Measurements from ENCODE around the gene CHD9NB.
"Not testable (repeated sequence)": the region's sequence is repeated elsewhere in the genome, so short reads cannot be mapped to it uniquely, and the experiment has no call there.

The CHD9NB gene

DNA sequence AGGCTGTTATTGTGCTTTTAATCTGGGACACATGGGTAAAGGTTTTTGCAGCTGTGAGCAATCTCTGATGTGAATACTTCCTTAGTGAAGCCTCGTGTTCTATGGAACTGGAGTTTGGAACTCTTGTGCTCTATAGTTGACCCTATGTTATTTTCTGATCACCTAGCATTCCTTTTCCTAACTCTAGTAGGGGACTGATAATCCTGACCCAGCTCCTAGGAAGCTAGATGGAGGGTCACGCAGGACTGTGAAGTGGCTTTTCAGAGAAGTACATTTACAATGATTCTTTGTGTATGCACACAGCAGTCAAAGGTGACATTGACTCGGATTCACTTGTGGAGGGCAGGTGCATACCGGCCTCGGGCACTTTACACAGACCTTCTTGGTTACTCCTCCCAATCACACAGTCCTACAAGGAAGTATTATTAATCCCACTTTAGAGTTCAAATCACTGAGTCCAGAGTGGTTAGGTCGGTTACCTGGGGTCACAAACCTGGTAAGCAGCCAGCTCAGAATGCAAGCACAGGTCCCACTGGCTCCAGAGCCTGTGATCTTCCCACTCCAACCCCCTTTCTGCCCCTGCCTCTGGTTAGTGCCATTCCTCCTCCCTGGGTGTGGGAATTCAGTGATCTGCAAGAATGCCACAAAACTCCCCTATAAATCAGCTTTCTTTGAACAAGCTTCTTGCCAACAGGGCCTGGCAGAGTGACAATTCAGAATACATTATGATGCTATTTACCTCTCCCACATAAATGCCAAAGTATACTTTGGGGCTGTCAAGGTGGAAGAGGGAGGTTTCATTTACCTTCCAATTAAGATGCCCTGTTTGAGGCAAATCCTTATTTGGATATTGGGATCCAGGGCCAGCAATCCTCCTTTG, 7.1 kb downstream of the CHD9NB start:
- H3K9ac ChIP-seq (ENCODE audit: insufficient read length): no peak overlapping the region
- TF ChIP-seq POLR2AphosphoS5 (IDR thresholded peaks at IDR 0.05; ENCODE audit: borderline replicate concordance, low read depth, low read length): no peak
- TF ChIP-seq EZH2 (IDR thresholded peaks at IDR 0.05): no peak
- no peak for TF ChIP-seq FOXP2 (optimal IDR thresholded peaks at IDR 0.05; ENCODE audit: control extremely low read depth, extremely low read length, insufficient read depth)
- no peak overlapping the region for H3K4me3 ChIP-seq
- no peak for DNase-seq (ENCODE audit: low read depth, low spot score)
- no peaks in the 10 kb centered on the region for H3K36me3 ChIP-seq (ENCODE audit: insufficient read depth, low read length)
- no peaks in the 10 kb centered on the region for H3K9me3 ChIP-seq (ENCODE audit: low read depth, low read length)
- H3K27ac ChIP-seq: no peak overlapping the region

DNA sequence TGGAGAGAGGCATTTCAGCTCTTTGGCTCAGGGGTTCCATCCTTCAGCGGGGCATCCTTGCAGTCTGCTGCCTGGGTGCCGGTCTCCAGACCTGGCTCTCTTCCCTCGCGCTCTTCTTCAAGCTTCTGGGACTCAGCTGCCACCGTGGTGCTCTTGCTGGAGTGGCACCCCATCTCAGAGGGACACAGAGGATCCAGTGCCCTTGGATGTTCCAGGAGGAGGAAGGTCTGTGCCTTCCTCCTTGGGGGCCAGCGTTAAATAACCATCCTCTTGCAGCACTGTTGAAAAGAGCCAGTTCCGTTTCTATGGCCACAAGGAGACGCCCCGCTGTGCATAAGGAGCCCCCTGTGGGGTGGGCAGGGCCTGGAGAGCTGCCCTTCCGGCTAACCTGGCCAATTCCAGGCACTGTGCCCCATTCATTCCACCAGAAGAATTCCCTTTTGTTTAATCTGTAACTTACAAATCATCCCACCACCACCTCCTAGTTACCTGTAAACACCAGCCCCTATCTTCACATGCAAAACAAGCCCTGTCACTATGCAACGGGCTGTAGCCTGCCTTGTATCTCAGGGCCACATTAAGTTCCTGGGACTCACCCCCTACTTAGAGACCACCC, 8.6 kb downstream of the CHD9NB start:
- TF ChIP-seq POLR2AphosphoS5 (IDR thresholded peaks at IDR 0.05; ENCODE audit: borderline replicate concordance, low read depth, low read length) (no peak), FOXP2 (optimal IDR thresholded peaks at IDR 0.05; ENCODE audit: control extremely low read depth, extremely low read length, insufficient read depth) (no peak), EZH2 (IDR thresholded peaks at IDR 0.05) (no peak)
- no peaks in the 10 kb centered on the region for H3K36me3 ChIP-seq (ENCODE audit: insufficient read depth, low read length)
- H3K4me3 ChIP-seq: no peak overlapping the region
- no peak for DNase-seq (ENCODE audit: low read depth, low spot score)
- H3K9ac ChIP-seq (ENCODE audit: insufficient read length): no peak overlapping the region
- H3K27ac ChIP-seq: no peak overlapping the region
- no peaks in the 10 kb centered on the region for H3K9me3 ChIP-seq (ENCODE audit: low read depth, low read length)

DNA sequence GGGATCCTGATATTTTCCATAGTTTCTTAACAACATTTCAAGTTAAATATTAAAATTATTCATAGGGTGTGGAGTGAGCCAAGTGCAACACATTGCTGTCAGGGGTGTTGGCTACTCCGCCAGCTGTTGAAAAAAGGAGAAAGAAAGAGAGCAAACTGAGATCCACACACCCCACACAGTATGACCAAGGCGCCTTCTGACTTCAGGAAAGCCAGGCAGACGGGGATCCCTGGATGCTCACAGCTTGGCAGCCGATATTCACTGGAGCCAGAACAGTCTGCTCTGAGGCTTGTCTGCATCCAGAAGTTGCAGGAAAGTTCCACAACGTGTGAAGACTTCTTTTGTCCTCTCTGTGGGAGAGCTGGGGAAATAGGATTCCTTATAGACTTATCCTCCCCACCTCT, 9.3 kb downstream of the CHD9NB start:
- H3K9me3 ChIP-seq (ENCODE audit: low read depth, low read length): no peaks in the 10 kb centered on the region
- no peak for TF ChIP-seq FOXP2 (optimal IDR thresholded peaks at IDR 0.05; ENCODE audit: control extremely low read depth, extremely low read length, insufficient read depth)
- TF ChIP-seq EZH2 (IDR thresholded peaks at IDR 0.05): no peak
- no peak for TF ChIP-seq POLR2AphosphoS5 (IDR thresholded peaks at IDR 0.05; ENCODE audit: borderline replicate concordance, low read depth, low read length)
- no peak overlapping the region for H3K27ac ChIP-seq
- H3K4me3 ChIP-seq: no peak overlapping the region
- no peak for DNase-seq (ENCODE audit: low read depth, low spot score)
- H3K36me3 ChIP-seq (ENCODE audit: insufficient read depth, low read length): no peaks in the 10 kb centered on the region
- no peak overlapping the region for H3K9ac ChIP-seq (ENCODE audit: insufficient read length)

DNA sequence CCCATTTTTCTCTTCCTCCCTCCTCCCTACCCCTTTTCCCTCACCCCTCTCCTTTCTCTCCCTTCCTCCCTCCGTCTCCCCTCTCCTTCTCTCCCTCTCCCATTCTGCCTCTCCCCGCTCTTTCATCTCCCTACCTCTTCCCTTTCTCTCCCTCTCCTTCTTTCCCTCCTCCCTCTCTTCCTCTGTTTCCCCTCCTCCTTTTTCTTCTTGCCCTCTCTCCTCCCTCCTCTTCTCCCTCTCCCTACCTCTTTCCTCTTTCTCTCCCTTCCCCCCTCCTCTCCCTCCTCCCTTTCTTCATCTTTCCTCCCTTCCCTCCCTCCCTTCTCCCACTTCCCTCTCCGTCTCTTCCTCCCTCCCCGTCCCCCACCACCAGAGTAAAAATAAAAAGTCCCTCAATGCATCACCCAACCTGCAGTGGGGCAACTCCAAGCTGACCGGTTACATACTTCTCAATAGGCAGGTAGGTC, 10.4 kb downstream of the CHD9NB start:
- TF ChIP-seq POLR2AphosphoS5 (IDR thresholded peaks at IDR 0.05; ENCODE audit: borderline replicate concordance, low read depth, low read length): no peak
- TF ChIP-seq FOXP2 (optimal IDR thresholded peaks at IDR 0.05; ENCODE audit: control extremely low read depth, extremely low read length, insufficient read depth): no peak
- TF ChIP-seq EZH2 (IDR thresholded peaks at IDR 0.05): no peak
- no peak for DNase-seq (ENCODE audit: low read depth, low spot score)
- Histone ChIP-seq H3K36me3 (ENCODE audit: insufficient read depth, low read length) (no peaks in the 10 kb centered on the region), H3K4me3 (peak overlapping the region; percentile 59; the same call in 1 of the 2 replicates), H3K9me3 (ENCODE audit: low read depth, low read length) (no peaks in the 10 kb centered on the region), H3K27ac (peak overlapping the region; percentile 78; the same call in 1 of the 2 replicates), H3K9ac (ENCODE audit: insufficient read length) (no peak overlapping the region)

DNA sequence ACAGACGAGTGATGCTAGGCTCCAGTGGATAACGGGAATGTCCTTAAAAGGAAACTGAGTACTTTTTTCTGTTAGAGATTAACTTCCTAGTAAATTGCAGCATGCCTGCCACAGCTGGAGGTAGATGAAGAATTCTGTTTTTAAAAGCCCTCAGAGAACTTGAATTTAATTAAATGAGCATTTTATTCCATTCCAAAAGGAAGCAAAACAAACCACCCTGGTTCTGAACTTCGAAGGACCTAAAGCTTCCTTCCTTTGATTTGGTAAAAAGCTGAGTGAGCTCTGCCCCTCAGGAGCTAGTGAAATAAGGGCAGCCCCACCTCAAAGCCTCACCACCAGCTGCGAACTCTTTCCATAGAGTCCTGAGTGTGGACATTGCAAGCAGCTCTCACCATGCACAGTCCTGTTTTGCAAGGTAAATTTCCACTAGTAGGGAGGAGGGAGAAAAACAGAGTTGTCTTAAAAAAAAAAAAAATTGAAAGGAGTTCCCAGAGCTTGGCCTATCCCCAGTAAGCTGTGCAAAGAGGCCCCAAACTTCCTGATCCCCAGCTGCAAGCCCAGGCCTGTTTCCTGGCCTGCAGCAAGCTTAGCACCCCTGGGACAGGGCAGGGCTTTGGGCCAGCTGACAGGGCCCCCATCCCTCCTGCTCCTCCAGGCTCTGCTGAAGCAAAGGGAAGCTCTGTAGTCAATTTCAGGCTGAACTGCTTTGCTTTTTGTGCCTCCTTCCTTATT, 11.2 kb downstream of the CHD9NB start:
- peak overlapping the region; percentile 78 for H3K27ac ChIP-seq
- H3K36me3 ChIP-seq (ENCODE audit: insufficient read depth, low read length): no peaks in the 10 kb centered on the region
- no peak overlapping the region for H3K9ac ChIP-seq (ENCODE audit: insufficient read length)
- no peak for DNase-seq (ENCODE audit: low read depth, low spot score)
- no peaks in the 10 kb centered on the region for H3K9me3 ChIP-seq (ENCODE audit: low read depth, low read length)
- peak overlapping the region; percentile 59 for H3K4me3 ChIP-seq
- TF ChIP-seq EZH2 (IDR thresholded peaks at IDR 0.05) (no peak), POLR2AphosphoS5 (IDR thresholded peaks at IDR 0.05; ENCODE audit: borderline replicate concordance, low read depth, low read length) (no peak), FOXP2 (optimal IDR thresholded peaks at IDR 0.05; ENCODE audit: control extremely low read depth, extremely low read length, insufficient read depth) (no peak)

DNA sequence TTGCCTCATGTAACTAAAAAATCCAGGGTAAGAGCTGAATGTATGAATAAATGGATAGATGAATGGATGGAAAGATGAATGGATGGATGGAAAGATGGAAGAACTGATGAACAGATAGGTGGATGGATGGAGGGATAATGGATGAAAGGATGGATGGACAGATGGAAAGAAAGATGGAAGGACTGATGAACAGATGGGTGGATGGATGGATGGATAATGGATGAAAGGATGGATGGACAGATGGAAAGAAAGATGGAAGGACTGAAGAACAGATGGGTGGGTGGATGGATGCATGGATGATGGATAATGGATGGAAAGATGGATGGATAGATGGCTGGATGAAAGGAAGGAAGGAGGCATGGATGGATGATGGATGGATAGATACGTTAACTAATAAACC, 11.9 kb downstream of the CHD9NB start:
- Histone ChIP-seq H3K9ac (ENCODE audit: insufficient read length) (no peak overlapping the region), H3K4me3 (no peak overlapping the region), H3K36me3 (ENCODE audit: insufficient read depth, low read length) (no peaks in the 10 kb centered on the region), H3K27ac (peak overlapping the region; percentile 78; the same call in 1 of the 2 replicates), H3K9me3 (ENCODE audit: low read depth, low read length) (no peaks in the 10 kb centered on the region)
- TF ChIP-seq FOXP2 (optimal IDR thresholded peaks at IDR 0.05; ENCODE audit: control extremely low read depth, extremely low read length, insufficient read depth) (no peak), POLR2AphosphoS5 (IDR thresholded peaks at IDR 0.05; ENCODE audit: borderline replicate concordance, low read depth, low read length) (no peak), EZH2 (IDR thresholded peaks at IDR 0.05) (no peak)
- DNase-seq (ENCODE audit: low read depth, low spot score): no peak

DNA sequence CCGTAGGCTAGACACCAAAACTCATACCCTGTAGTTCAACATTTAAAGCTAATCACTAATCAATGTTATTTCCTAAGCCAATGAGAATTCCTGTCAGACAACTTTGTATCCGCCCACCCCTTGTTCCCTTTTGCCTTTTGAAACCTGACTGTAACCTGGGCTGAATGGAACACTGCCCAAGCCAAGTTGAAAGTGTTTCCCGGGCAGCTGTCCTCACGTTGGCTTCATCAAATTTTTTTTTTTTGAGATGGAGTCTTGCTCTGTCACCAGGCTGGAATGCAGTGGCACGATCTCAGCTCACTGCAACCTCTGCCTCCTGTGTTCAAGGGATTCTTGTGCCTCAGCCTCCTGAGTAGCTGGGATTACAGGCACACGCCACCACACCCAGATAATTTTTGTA, 16.0 kb downstream of the CHD9NB start:
- H3K27ac ChIP-seq; DNase-seq (ENCODE audit: low read depth, low spot score); H3K9ac ChIP-seq (ENCODE audit: insufficient read length); H3K36me3 ChIP-seq (ENCODE audit: insufficient read depth, low read length); H3K4me3 ChIP-seq; H3K9me3 ChIP-seq (ENCODE audit: low read depth, low read length): not testable (repeated sequence)

DNA sequence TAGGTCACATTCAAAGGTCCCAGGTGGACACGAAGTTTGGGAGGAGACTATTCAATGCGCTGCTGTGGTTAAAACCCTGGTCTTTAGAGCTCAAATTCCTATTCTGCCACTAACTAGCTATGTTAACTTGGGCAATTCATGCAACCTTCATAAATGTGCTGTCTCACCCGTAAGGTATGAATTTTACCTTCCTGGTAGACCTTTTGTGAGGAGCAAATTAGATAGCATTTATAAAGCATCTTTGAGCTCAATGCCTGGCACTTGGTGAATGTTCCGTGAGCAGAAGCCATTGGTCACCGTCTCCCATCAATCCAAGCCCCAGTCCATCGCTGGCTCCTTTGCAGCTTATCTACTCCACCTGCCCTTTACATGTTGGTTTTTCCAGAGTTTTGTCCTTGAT, 16.6 kb downstream of the CHD9NB start:
- Histone ChIP-seq H3K27ac (no peak overlapping the region), H3K9me3 (ENCODE audit: low read depth, low read length) (no peaks in the 10 kb centered on the region), H3K4me3 (no peak overlapping the region), H3K9ac (ENCODE audit: insufficient read length) (no peak overlapping the region), H3K36me3 (ENCODE audit: insufficient read depth, low read length) (no peaks in the 10 kb centered on the region)
- no peak for DNase-seq (ENCODE audit: low read depth, low spot score)
- TF ChIP-seq EZH2 (IDR thresholded peaks at IDR 0.05) (no peak), POLR2AphosphoS5 (IDR thresholded peaks at IDR 0.05; ENCODE audit: borderline replicate concordance, low read depth, low read length) (no peak), FOXP2 (optimal IDR thresholded peaks at IDR 0.05; ENCODE audit: control extremely low read depth, extremely low read length, insufficient read depth) (no peak)

All from SK-N-MC (cell line).